HG02588 (cell line): ENCODE measurements around the gene POLR1C.
"Not testable (repeated sequence)": the region's sequence is repeated elsewhere in the genome, so short reads cannot be mapped to it uniquely, and the experiment has no call there.

ENCODE experiments used
- ATAC-seq: cut with Tn5 transposase; IDR thresholded peaks from one replicate; pipeline ENCODE4 v1.9.1; 2021; ENCODE audit warnings: mild to moderate bottlenecking, moderate library complexity; ENCODE audit not compliant: unreplicated experiment

Gene POLR1C

GRCh38 chr6:43516697-43517504, at the start of gene POLR1C, which contains the start of gene YIPF3:
Gene POLR1C, plus strand, starts transcription at chr6:43517089. Its CDS starts 21 bp downstream, at chr6:43517110.
Gene YIPF3, minus strand, starts transcription at chr6:43516926. Its CDS starts 119 bp downstream, at chr6:43516807.
- ATAC-seq, result peak; percentile 86

- ATAC-seq, result not testable (repeated sequence)
Measured at GRCh38 chr6:43467265-43467664, 49.6 kb upstream of the POLR1C start.

GRCh38 chr6:43467752-43468151, 49.1 kb upstream of the POLR1C start:
- ATAC-seq, result no peak

GRCh38 chr6:43468240-43468639, 48.6 kb upstream of the POLR1C start:
- ATAC-seq, result no peak

- ATAC-seq, result no peak
Measured at GRCh38 chr6:43468748-43469681, 47.9 kb upstream of the POLR1C start.

GRCh38 chr6:43469947-43470346, 46.9 kb upstream of the POLR1C start:
- ATAC-seq, result no peak

- ATAC-seq, result no peak
Measured at GRCh38 chr6:43471399-43471798, 45.5 kb upstream of the POLR1C start.

GRCh38 chr6:43472515-43472914, 44.4 kb upstream of the POLR1C start:
- ATAC-seq, result no peak

GRCh38 chr6:43475516-43475915, 41.4 kb upstream of the POLR1C start:
- ATAC-seq, result no peak

- no peak for ATAC-seq
Measured at GRCh38 chr6:43476746-43477145, 40.1 kb upstream of the POLR1C start.

GRCh38 chr6:43477235-43478007, 39.5 kb upstream of the POLR1C start, which contains the start of gene TJAP1:
Gene TJAP1, plus strand, starts transcription at chr6:43477570. Its CDS starts 21,432 bp downstream, at chr6:43499002.
- ATAC-seq, result peak; percentile 97

- no peak for ATAC-seq
Measured at GRCh38 chr6:43478008-43478372, 38.9 kb upstream of the POLR1C start.

- no peak for ATAC-seq
Measured at GRCh38 chr6:43481075-43481474, 35.8 kb upstream of the POLR1C start.

- no peak for ATAC-seq
Measured at GRCh38 chr6:43481591-43482236, 35.2 kb upstream of the POLR1C start.

- no peak for ATAC-seq
Measured at GRCh38 chr6:43488667-43489276, 28.1 kb upstream of the POLR1C start.

GRCh38 chr6:43489277-43490072, 27.4 kb upstream of the POLR1C start:
- ATAC-seq, result no peak

- ATAC-seq, result no peak
Measured at GRCh38 chr6:43490523-43490939, 26.4 kb upstream of the POLR1C start.

GRCh38 chr6:43491750-43492661, 24.9 kb upstream of the POLR1C start:
- no peak for ATAC-seq
